ENCODE data around the gene OR5D18. TPM values are rescaled to one million over a fixed set of nuclear protein-coding genes. Genes with fewer than 3 reads are reported as not detected.

Gene OR5D18
- total and polyA plus RNA-seq, 2 experiments from 2014 or later, result not detected

- TF ChIP-seq, protein P1, sequence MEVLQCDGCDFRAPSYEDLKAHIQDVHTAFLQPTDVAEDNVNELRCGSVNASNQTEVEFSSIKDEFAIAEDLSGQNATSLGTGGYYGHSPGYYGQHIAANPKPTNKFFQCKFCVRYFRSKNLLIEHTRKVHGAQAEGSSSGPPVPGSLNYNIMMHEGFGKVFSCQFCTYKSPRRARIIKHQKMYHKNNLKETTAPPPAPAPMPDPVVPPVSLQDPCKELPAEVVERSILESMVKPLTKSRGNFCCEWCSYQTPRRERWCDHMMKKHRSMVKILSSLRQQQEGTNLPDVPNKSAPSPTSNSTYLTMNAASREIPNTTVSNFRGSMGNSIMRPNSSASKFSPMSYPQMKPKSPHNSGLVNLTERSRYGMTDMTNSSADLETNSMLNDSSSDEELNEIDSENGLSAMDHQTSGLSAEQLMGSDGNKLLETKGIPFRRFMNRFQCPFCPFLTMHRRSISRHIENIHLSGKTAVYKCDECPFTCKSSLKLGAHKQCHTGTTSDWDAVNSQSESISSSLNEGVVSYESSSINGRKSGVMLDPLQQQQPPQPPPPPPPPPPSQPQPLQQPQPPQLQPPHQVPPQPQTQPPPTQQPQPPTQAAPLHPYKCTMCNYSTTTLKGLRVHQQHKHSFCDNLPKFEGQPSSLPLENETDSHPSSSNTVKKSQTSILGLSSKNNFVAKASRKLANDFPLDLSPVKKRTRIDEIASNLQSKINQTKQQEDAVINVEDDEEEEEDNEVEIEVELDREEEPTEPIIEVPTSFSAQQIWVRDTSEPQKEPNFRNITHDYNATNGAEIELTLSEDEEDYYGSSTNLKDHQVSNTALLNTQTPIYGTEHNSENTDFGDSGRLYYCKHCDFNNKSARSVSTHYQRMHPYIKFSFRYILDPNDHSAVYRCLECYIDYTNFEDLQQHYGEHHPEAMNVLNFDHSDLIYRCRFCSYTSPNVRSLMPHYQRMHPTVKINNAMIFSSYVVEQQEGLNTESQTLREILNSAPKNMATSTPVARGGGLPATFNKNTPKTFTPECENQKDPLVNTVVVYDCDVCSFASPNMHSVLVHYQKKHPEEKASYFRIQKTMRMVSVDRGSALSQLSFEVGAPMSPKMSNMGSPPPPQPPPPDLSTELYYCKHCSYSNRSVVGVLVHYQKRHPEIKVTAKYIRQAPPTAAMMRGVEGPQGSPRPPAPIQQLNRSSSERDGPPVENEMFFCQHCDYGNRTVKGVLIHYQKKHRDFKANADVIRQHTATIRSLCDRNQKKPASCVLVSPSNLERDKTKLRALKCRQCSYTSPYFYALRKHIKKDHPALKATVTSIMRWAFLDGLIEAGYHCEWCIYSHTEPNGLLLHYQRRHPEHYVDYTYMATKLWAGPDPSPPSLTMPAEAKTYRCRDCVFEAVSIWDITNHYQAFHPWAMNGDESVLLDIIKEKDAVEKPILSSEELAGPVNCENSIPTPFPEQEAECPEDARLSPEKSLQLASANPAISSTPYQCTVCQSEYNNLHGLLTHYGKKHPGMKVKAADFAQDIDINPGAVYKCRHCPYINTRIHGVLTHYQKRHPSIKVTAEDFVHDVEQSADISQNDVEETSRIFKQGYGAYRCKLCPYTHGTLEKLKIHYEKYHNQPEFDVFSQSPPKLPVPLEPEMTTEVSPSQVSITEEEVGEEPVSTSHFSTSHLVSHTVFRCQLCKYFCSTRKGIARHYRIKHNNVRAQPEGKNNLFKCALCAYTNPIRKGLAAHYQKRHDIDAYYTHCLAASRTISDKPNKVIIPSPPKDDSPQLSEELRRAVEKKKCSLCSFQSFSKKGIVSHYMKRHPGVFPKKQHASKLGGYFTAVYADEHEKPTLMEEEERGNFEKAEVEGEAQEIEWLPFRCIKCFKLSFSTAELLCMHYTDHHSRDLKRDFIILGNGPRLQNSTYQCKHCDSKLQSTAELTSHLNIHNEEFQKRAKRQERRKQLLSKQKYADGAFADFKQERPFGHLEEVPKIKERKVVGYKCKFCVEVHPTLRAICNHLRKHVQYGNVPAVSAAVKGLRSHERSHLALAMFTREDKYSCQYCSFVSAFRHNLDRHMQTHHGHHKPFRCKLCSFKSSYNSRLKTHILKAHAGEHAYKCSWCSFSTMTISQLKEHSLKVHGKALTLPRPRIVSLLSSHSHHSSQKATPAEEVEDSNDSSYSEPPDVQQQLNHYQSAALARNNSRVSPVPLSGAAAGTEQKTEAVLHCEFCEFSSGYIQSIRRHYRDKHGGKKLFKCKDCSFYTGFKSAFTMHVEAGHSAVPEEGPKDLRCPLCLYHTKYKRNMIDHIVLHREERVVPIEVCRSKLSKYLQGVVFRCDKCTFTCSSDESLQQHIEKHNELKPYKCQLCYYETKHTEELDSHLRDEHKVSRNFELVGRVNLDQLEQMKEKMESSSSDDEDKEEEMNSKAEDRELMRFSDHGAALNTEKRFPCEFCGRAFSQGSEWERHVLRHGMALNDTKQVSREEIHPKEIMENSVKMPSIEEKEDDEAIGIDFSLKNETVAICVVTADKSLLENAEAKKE (CRISPR knock-in tag; IDR thresholded peaks at IDR 0.05), result no peak
- no peak for TF ChIP-seq JUNB (IDR thresholded peaks at IDR 0.05; ENCODE audit: unreplicated experiment)
- TF ChIP-seq CTCF (conservative IDR thresholded peaks at IDR 0.05; ENCODE audit: low read depth in 2 of 2), result no peak
Observed at GRCh38 chr11:55793321-55793720, 26.1 kb upstream of the OR5D18 start (continued).

GRCh38 chr11:55795256-55795655, 24.2 kb upstream of the OR5D18 start, which contains the start of gene OR5D14:
OR5D14 (plus strand) TSS chr11:55795556; CDS start chr11:55795556, 0 bp downstream.
- H3K27me3 ChIP-seq (ENCODE audit: insufficient read depth), result no peaks in the 10 kb centered on the region
- no peaks in the 10 kb centered on the region for H3K36me3 ChIP-seq (ENCODE audit: insufficient read depth)
- Mint-ChIP-seq H3K27me3 (ENCODE audit: insufficient read depth, low read depth, poor library complexity) (peaks cover 2% of the 10 kb centered on the region), H3K27ac (no peak within 1 kb of the TSS), H3K9me3 (peaks cover 79% of the 10 kb centered on the region), H3K4me3 (no peak within 1 kb of the TSS), H3K4me1 (no peaks in the 10 kb centered on the region), H3K36me3 (ENCODE audit: low read depth) (peaks cover 17% of the 10 kb centered on the region)
- H2AFZ ChIP-seq, result no peak within 1 kb of the TSS
- H3K4me3 ChIP-seq, result no peak within 1 kb of the TSS
- no peaks in the 10 kb centered on the region for H3K4me1 ChIP-seq (ENCODE audit: insufficient read depth)
- H4K20me1 ChIP-seq (replicated peaks; ENCODE audit: insufficient read depth), result no peaks in the 10 kb centered on the region
- DNase-seq (ENCODE audit: low spot score), result no peak
- no peak within 1 kb of the TSS for H3K4me2 ChIP-seq
- H3K27ac ChIP-seq (ENCODE audit: low read depth), result no peak within 1 kb of the TSS
- no peaks in the 10 kb centered on the region for H3F3A ChIP-seq (replicated peaks; ENCODE audit: low read depth)
- H3K79me2 ChIP-seq (replicated peaks; ENCODE audit: insufficient read depth), result no peaks in the 10 kb centered on the region
- H3K9me2 ChIP-seq (ENCODE audit: insufficient read depth), result no peaks in the 10 kb centered on the region
- no peak for ATAC-seq
- TF ChIP-seq POLR2AphosphoS5 (IDR thresholded peaks at IDR 0.05; ENCODE audit: low read depth), result no peak
- no peak for TF ChIP-seq CTCF (conservative IDR thresholded peaks at IDR 0.05; ENCODE audit: low read depth in 2 of 2)
- TF ChIP-seq JUNB (IDR thresholded peaks at IDR 0.05; ENCODE audit: unreplicated experiment), result no peak
- TF ChIP-seq REST (IDR thresholded peaks at IDR 0.05; ENCODE audit: unreplicated experiment), result no peak

Measured in GM23338 (cell line).